Keratinocyte (primary cell): Measurements from ENCODE around the gene SCRN2. TPM values are rescaled to one million over a fixed set of nuclear protein-coding genes. Genes with fewer than 3 reads are reported as not detected.

Experiments used
- DNase-seq: peaks from one replicate; pipeline ENCODE4 v3.0.0-alpha.2; 2011; ENCODE audit warnings: low read depth, missing footprints, low spot score
- FAIRE-seq: peaks from 2 replicates; lab custom pipeline; 2011; peaks lifted over from hg19 to GRCh38; lab: Jason Lieb, UNC
- H2AFZ ChIP-seq: 2 replicates; pipeline ENCODE4 v1.6.0; 2012; ENCODE audit warnings: low read length, control low read depth, inconsistent platforms; ENCODE audit not compliant: control insufficient read depth
- H3K27ac ChIP-seq: 2 replicates; pipeline ENCODE4 v1.5.1; 2011; ENCODE audit warnings: low read length; ENCODE audit not compliant: control insufficient read depth, insufficient read depth
- H3K27me3 ChIP-seq: 3 replicates; pipeline ENCODE4 v1.6.0; 2011; ENCODE audit warnings: low read length; ENCODE audit not compliant: control insufficient read depth, insufficient read depth; ENCODE audit errors: extremely low read depth
- H3K36me3 ChIP-seq, 2 experiments: 2 replicates in 1 of 2; 3 replicates in 1 of 2; pipeline ENCODE4 v1.5.1; 2011; ENCODE audit warnings: low read length in 2 of 2, mild to moderate bottlenecking in 1 of 2; ENCODE audit not compliant: control insufficient read depth in 2 of 2, insufficient read depth in 2 of 2; ENCODE audit errors: extremely low read depth in 1 of 2
- H3K4me1 ChIP-seq: 3 replicates; pipeline ENCODE4 v1.5.1; 2011; ENCODE audit warnings: low read length; ENCODE audit not compliant: control insufficient read depth, insufficient read depth; ENCODE audit errors: extremely low read depth
- H3K4me2 ChIP-seq: 3 replicates; pipeline ENCODE4 v1.6.0; 2011; ENCODE audit warnings: low read depth, low read length; ENCODE audit not compliant: control insufficient read depth, insufficient read depth; ENCODE audit errors: extremely low read depth
- H3K4me3 ChIP-seq, 3 experiments: fragments of 200-600 bp in 1 of 3; sonication (generic) in 1 of 3; 2 replicates in 2 of 3; 3 replicates in 1 of 3; pipeline ENCODE4 v1.5.1; 2011 to 2016; ENCODE audit warnings: low read length in 3 of 3, mild to moderate bottlenecking in 3 of 3, control low read depth in 2 of 3, inconsistent platforms in 1 of 3, low read depth in 1 of 3, mixed read lengths in 1 of 3, mixed run types in 1 of 3, moderate library complexity in 1 of 3; ENCODE audit not compliant: control insufficient read depth in 2 of 3, insufficient read depth in 2 of 3; ENCODE audit errors: extremely low read depth in 1 of 3
- H3K79me2 ChIP-seq: 2 replicates; pipeline ENCODE4 v1.6.0; 2012; ENCODE audit warnings: low read length; ENCODE audit not compliant: control insufficient read depth, insufficient read depth
- H3K9ac ChIP-seq: 3 replicates; pipeline ENCODE4 v1.6.0; 2011; ENCODE audit warnings: low read length; ENCODE audit not compliant: control insufficient read depth, insufficient read depth; ENCODE audit errors: extremely low read depth
- H3K9me1 ChIP-seq: 3 replicates; pipeline ENCODE4 v1.6.0; 2011; ENCODE audit warnings: low read length; ENCODE audit not compliant: control insufficient read depth, insufficient read depth; ENCODE audit errors: extremely low read depth
- H3K9me3 ChIP-seq: 2 replicates; pipeline ENCODE4 v1.5.1; 2012; ENCODE audit warnings: low read depth, low read length; ENCODE audit not compliant: control insufficient read depth
- H4K20me1 ChIP-seq: 3 replicates; pipeline ENCODE4 v1.6.0; 2011; ENCODE audit warnings: low read length; ENCODE audit not compliant: control insufficient read depth, insufficient read depth; ENCODE audit errors: extremely low read depth
- CTCF ChIP-seq, 3 experiments: IDR thresholded peaks in 1 of 3; conservative IDR thresholded peaks in 1 of 3; optimal IDR thresholded peaks in 1 of 3; 2 replicates in 2 of 3; 3 replicates in 1 of 3; pipeline versions ENCODE3 to v1.5.1; 2011; ENCODE audit warnings: low read length in 3 of 3, mild to moderate bottlenecking in 3 of 3, moderate library complexity in 2 of 3, control low read depth in 1 of 3, inconsistent platforms in 1 of 3; ENCODE audit not compliant: insufficient read depth in 2 of 3; ENCODE audit errors: extremely low read depth in 1 of 3
- EZH2 ChIP-seq: IDR thresholded peaks from one replicate; pipeline ENCODE4 v1.6.1; 2012; ENCODE audit warnings: inconsistent platforms, mild to moderate bottlenecking, low read length, moderate library complexity
- dilution Hi-C: fragments of 300-500 bp; cut with MboI; formaldehyde crosslinking; loops from one replicate; pipeline ENCODE4 v1.7.0; 2020; ENCODE audit warnings: low sequenced_read_pairs; ENCODE audit not compliant: extremely low pct_ligation_motif_present
- polyA plus RNA-seq, 5 experiments: library from polyadenylated mRNA; depleted of rRNA in 3 of 5; stranded (reverse) in 3 of 5; stranded (forward) in 1 of 5; unstranded in 1 of 5; fragments of >200 nt; gene quantifications; 1 replicate in 1 of 5; 2 replicates in 3 of 5; 3 replicates in 1 of 5; pipeline versions ENCODE4 v1.2.1 to v1.2.3, GENCODE V29; 2011 to 2012; ENCODE audit warnings: missing spikeins in 2 of 5, low read depth in 1 of 5, low replicate concordance in 1 of 5

Gene SCRN2
- polyA plus RNA-seq, 1 donor (not counting 4 experiments of a cell fraction or from before 2014, with no cell fraction given), result 17.1 TPM

DNA sequence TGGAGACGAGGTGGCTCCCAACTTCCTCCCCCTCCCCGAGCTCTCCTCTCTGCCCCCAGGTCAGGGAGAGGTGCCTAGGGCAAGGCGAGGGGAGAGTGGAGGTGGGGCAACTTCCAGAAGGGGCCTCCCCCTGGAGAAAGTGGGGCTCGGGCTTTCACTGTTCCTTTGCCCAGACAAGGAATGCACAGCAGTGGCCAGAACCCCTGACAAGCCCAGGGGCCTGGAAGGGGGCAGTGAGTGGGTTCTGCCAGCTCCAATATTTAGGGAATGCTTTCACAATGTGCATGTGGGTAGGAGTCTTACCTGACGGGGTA, 43.3 kb upstream of the SCRN2 start:
- H3K79me2 ChIP-seq, result no peaks in the 10 kb centered on the region
- DNase-seq (no peak), FAIRE-seq (no peak)
- H2AFZ ChIP-seq, result no peak overlapping the region
- H3K4me2 ChIP-seq, result no peak overlapping the region
- peaks cover 13% of the 10 kb centered on the region for H3K4me1 ChIP-seq
- dilution Hi-C loops, result no loop called here
- no peaks in the 10 kb centered on the region for H3K9me3 ChIP-seq
- H3K27me3 ChIP-seq, result no peaks in the 10 kb centered on the region
- no peak overlapping the region for H3K4me3 ChIP-seq
- no peaks in the 10 kb centered on the region for H3K36me3 ChIP-seq
- no peak overlapping the region for H3K9ac ChIP-seq
- H4K20me1 ChIP-seq, result no peaks in the 10 kb centered on the region
- no peak for TF ChIP-seq CTCF (optimal IDR thresholded peaks at IDR 0.05 in 1 of 3, IDR thresholded peaks at IDR 0.05 in 1 of 3, conservative IDR thresholded peaks at IDR 0.05 in 1 of 3; ENCODE audit: extremely low read depth in 1 of 3, insufficient read depth in 2 of 3, low read length in 3 of 3)
- no peak for TF ChIP-seq EZH2
- H3K9me1 ChIP-seq, result no peaks in the 10 kb centered on the region
- no peak overlapping the region for H3K27ac ChIP-seq

DNA sequence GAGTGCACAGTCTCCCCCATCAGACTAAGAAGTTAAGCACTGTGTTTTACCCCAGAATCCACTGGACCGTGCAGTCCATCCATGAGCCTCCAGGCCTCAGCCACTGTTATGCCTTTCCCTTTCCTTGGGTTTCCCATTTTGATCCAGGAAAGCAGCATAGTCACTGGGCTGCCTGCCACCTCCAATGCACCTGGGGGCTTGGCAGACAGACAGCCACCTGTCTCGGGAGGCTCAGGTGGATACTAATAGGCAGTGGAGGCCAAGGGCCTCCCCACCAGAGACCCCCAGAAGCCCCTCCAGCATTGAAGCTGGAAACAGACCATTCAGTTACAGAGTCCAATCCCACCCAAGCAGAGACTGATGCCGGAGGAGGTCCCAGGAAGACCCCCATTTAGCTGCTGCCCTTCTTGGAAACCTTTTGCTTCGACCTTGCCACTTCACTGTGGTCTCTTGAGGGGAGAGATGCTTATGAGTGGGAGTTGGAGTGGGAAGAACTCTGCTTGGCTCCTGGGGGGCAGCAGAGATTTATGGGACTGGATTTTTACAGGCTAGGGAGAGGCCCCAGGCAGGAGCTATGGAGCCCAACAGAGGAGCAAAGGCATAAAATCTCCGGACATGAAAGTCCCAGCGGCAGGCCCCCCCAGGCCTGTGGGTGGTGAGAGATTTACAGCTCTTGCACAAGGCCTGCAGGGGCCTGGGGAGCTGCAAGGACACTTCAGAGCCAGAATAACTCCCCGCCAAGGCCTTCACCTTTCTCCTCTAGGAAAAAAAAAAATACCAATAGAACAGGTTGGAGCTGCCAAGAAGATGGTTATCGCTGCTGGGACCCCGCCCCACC, 42.7 kb upstream of the SCRN2 start:
- Histone ChIP-seq H3K36me3 (no peaks in the 10 kb centered on the region), H3K9ac (no peak overlapping the region), H2AFZ (no peak overlapping the region), H4K20me1 (no peaks in the 10 kb centered on the region), H3K4me3 (no peak overlapping the region), H3K9me3 (no peaks in the 10 kb centered on the region), H3K4me1 (peaks cover 13% of the 10 kb centered on the region), H3K9me1 (no peaks in the 10 kb centered on the region), H3K27ac (no peak overlapping the region), H3K79me2 (no peaks in the 10 kb centered on the region), H3K4me2 (no peak overlapping the region), H3K27me3 (no peaks in the 10 kb centered on the region)
- TF ChIP-seq EZH2 (no peak), CTCF (optimal IDR thresholded peaks at IDR 0.05 in 1 of 3, IDR thresholded peaks at IDR 0.05 in 1 of 3, conservative IDR thresholded peaks at IDR 0.05 in 1 of 3; ENCODE audit: extremely low read depth in 1 of 3, insufficient read depth in 2 of 3, low read length in 3 of 3) (no peak)
- dilution Hi-C loops, result no loop called here
- FAIRE-seq, result no peak
- no peak for DNase-seq
